GM13976 (cell line): ENCODE measurements around the gene MALRD1.

Experiments
- DNase-seq: peaks from one replicate; pipeline ENCODE4 v3.0.0; 2012; ENCODE audit warnings: low spot score
- CTCF ChIP-seq: IDR thresholded peaks from 2 replicates; pipeline ENCODE4 v1.5.1; 2012; ENCODE audit warnings: borderline replicate concordance, mild to moderate bottlenecking; ENCODE audit not compliant: insufficient read depth; ENCODE audit errors: extremely low read depth, missing control alignments, control extremely low read depth
- in situ Hi-C: fragments of 300-500 bp; cut with MboI; formaldehyde crosslinking; loops from one replicate; pipeline ENCODE4 v1.12.0; 2022; ENCODE audit warnings: low sequenced_read_pairs, mixed read lengths, inconsistent platforms; ENCODE audit not compliant: unreplicated experiment

Gene MALRD1

GRCh38 chr10:19077276-19077675 is 28.7 kb downstream of the MALRD1 start:
- DNase-seq = no peak
- no peak for TF ChIP-seq CTCF
- in situ Hi-C loops = no loop called here

GRCh38 chr10:19096501-19097073 is 48.0 kb downstream of the MALRD1 start:
- no peak for DNase-seq
- in situ Hi-C loops = no loop called here
- no peak for TF ChIP-seq CTCF

GRCh38 chr10:19097151-19097550 is 48.5 kb downstream of the MALRD1 start:
- DNase-seq = no peak
- no peak for TF ChIP-seq CTCF
- in situ Hi-C loops = no loop called here

GRCh38 chr10:19098803-19099202 is 50.2 kb downstream of the MALRD1 start:
- DNase-seq = no peak
- in situ Hi-C loops = no loop called here
- TF ChIP-seq CTCF = no peak

- TF ChIP-seq CTCF = no peak
- DNase-seq = no peak
- in situ Hi-C loops = no loop called here
These were observed 58.8 kb downstream of the MALRD1 start for GRCh38 chr10:19107406-19107805.

GRCh38 chr10:19111501-19112267 is 63.1 kb downstream of the MALRD1 start:
- DNase-seq = no peak
- TF ChIP-seq CTCF = no peak
- in situ Hi-C loops = no loop called here

GRCh38 chr10:19117438-19117837 is 68.8 kb downstream of the MALRD1 start:
- DNase-seq = no peak
- no peak for TF ChIP-seq CTCF
- in situ Hi-C loops = no loop called here
